ENCODE results near the gene TMEM156. TPM values are rescaled to one million over a fixed set of nuclear protein-coding genes. Genes with fewer than 3 reads are reported as not detected.

TMEM156 gene
- total RNA-seq, 4 donors from 2014 or later, result 0.15 to 9.6 (median 1.1) TPM; not detected in 1

DNA sequence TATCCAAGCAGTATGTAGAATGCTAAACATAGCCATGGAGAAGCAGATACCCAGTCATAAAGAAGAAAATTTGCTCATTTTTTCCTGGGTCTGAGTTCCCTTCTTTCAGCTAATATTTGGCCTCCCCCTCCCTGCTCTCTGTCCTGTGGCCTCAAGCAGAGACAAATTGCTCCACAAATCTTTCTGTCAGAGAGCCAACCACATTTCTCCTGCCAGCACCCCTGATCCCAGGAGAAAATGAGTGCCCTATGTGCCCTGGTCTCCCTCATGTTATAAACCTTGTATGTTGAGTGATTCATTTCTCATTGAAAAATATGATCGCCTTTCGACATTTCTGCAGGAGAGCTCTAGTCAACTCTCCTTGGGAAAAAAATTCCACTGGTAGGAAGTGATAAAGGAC lies 82.0 kb downstream of the TMEM156 start:
- Histone ChIP-seq H3K4me1 (peaks cover 4 to 28% (median 6%) of the 10 kb centered on the region in 3 donors), H3K4me3 (no peak overlapping the region), H3K36me3 (peaks cover 0 to 8% (median 0%) of the 10 kb centered on the region in 3 donors), H3K9me3 (no peaks in the 10 kb centered on the region), H3K27ac (peak overlapping the region in 3 of 4 donors; percentile 61 to 69 (median 62)), H3K27me3 (no peaks in the 10 kb centered on the region)
- intact Hi-C loops (cut with DNase I), result no loop called here
- no peak for TF ChIP-seq POLR2A (IDR thresholded peaks at IDR 0.05)
- TF ChIP-seq, protein P1, sequence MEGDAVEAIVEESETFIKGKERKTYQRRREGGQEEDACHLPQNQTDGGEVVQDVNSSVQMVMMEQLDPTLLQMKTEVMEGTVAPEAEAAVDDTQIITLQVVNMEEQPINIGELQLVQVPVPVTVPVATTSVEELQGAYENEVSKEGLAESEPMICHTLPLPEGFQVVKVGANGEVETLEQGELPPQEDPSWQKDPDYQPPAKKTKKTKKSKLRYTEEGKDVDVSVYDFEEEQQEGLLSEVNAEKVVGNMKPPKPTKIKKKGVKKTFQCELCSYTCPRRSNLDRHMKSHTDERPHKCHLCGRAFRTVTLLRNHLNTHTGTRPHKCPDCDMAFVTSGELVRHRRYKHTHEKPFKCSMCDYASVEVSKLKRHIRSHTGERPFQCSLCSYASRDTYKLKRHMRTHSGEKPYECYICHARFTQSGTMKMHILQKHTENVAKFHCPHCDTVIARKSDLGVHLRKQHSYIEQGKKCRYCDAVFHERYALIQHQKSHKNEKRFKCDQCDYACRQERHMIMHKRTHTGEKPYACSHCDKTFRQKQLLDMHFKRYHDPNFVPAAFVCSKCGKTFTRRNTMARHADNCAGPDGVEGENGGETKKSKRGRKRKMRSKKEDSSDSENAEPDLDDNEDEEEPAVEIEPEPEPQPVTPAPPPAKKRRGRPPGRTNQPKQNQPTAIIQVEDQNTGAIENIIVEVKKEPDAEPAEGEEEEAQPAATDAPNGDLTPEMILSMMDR (IDR thresholded peaks at IDR 0.05), result no peak
- WGBS, 2 donors, result 72 to 84% methylated on average over 2 of the region's 2 CpGs
- DNase-seq, result no peak

DNA sequence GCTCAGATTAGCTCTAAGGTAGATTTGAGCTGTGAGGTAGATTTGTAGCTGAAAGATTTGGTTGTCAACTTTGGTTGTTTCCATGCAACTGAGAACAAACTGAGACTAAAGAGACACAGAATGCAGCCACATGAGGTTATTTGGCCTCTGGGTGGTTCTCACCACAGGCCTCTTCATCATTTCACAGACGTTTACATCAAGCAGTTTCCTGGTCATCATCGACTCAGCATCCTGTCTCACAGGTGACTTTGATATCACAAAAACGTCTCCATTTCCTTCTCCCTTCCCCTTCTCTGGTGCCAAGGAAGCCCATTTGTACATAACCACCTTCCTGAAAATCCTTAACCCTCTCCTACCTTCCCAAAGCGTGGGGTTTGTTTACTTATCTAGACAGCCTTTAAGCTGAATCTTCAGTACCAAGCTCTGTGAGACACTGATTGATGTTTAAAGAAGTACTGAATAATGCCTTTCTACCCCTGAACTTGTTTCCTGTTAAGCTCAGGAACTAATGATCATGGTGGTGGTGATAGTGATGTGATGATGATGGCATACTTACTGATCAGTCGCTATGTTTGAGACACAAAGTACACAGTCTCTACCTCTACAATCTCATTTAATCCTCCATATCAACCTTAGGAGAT lies 82.7 kb downstream of the TMEM156 start:
- no peak overlapping the region for H3K4me3 ChIP-seq
- intact Hi-C loops (cut with DNase I), result no loop called here
- no peak for DNase-seq
- H3K27me3 ChIP-seq, result no peaks in the 10 kb centered on the region
- TF ChIP-seq POLR2A (IDR thresholded peaks at IDR 0.05), result no peak
- TF ChIP-seq, protein P1 (IDR thresholded peaks at IDR 0.05), result no peak
- H3K27ac ChIP-seq, result peak overlapping the region in 3 of 4 donors; percentile 61 to 69 (median 62)
- 32 to 48% methylated on average over 5 of the region's 5 CpGs for WGBS, 2 donors
- peaks cover 4 to 28% (median 6%) of the 10 kb centered on the region in 3 donors for H3K4me1 ChIP-seq
- peaks cover 0 to 14% (median 2%) of the 10 kb centered on the region in 3 donors for H3K36me3 ChIP-seq
- H3K9me3 ChIP-seq, result no peaks in the 10 kb centered on the region

DNA sequence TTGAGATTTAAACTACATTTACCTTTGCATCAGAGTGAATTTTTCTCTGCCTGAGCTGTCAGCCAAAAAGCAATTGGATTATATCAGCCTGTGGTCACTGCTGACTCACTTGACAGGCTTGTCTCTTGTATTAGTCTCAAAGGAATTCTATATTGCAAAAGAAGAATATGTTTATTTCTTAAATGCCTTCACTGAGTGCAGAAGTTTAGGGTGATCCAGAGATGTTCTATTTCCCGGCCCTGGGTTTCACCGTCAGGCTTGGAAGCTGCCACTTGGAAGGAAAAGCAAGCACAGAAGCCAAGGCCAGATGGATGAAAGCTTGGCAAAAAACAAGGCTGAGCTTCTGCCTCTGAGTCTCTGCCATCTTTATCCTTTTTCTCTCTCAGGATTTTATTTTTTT lies 83.7 kb downstream of the TMEM156 start:
- no peaks in the 10 kb centered on the region for H3K9me3 ChIP-seq
- TF ChIP-seq, protein P1 (IDR thresholded peaks at IDR 0.05), result no peak
- TF ChIP-seq POLR2A (IDR thresholded peaks at IDR 0.05), result no peak
- no peak overlapping the region for H3K4me3 ChIP-seq
- H3K27me3 ChIP-seq, result no peaks in the 10 kb centered on the region
- no peak for DNase-seq
- 20 to 28% methylated on average over 2 of the region's 2 CpGs for WGBS, 2 donors
- H3K4me1 ChIP-seq, result peaks cover 4 to 28% (median 6%) of the 10 kb centered on the region in 3 donors
- H3K36me3 ChIP-seq, result peaks cover 0 to 24% (median 5%) of the 10 kb centered on the region in 3 donors
- peak overlapping the region in 3 of 4 donors; percentile 65 to 69 (median 67) for H3K27ac ChIP-seq
- intact Hi-C loops (cut with DNase I), result no loop called here

DNA sequence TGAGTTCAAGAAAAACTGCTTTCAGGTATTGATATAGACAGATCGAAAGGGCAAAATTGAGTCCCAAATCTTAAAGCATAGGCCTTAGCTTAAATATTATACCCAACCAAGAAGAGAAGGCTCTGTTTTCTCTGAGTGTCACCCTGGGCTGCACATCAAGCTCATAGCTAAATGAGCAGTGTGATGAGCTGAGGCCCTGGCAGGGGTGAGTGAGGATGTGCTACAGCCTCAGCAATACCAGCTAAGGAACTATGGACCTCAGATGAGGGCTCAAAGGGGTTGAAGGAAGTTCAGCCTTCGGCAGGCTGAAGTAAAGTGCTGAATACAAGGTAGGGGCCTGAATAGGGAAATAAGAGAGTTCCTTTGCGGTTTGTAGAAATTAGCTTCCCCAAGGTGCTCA lies 85.3 kb downstream of the TMEM156 start:
- H3K27ac ChIP-seq, result peak overlapping the region in 3 of 4 donors; percentile 50 to 69 (median 51)
- no peaks in the 10 kb centered on the region for H3K9me3 ChIP-seq
- intact Hi-C loops (cut with DNase I), result no loop called here
- H3K36me3 ChIP-seq, result peaks cover 0 to 40% (median 5%) of the 10 kb centered on the region in 3 donors
- no peaks in the 10 kb centered on the region for H3K27me3 ChIP-seq
- H3K4me3 ChIP-seq, result no peak overlapping the region
- no peak for DNase-seq
- peaks cover 4 to 28% (median 6%) of the 10 kb centered on the region in 3 donors for H3K4me1 ChIP-seq
- 80 to 81% methylated on average over 3 of the region's 3 CpGs for WGBS, 2 donors
- no peak for TF ChIP-seq POLR2A (IDR thresholded peaks at IDR 0.05)
- TF ChIP-seq, protein P1 (IDR thresholded peaks at IDR 0.05), result no peak

DNA sequence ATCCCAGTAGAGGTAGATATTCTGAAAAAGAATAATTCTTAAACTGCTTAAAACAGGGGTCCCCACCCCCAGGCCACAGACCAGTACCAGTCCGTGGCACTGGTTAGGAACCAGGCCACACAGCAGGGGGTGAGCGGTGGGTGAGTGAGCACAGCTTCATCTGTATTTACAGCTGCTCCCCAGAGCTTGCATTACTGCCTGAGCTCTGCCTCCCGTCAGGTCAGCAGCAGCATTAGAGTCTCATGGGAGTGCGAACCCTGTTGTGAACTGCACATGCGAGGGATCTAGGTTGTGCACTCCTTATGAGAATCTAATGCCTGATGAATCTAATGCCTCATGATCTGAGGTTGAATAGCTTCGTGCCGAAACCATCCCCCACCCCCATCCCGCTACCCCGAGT lies 87.8 kb downstream of the TMEM156 start:
- H3K27ac ChIP-seq, result peak overlapping the region in 3 of 4 donors; percentile 64 to 79 (median 67)
- H3K36me3 ChIP-seq, result peaks cover 0 to 65% (median 5%) of the 10 kb centered on the region in 3 donors
- peaks cover 3 to 25% (median 6%) of the 10 kb centered on the region in 3 donors for H3K4me1 ChIP-seq
- WGBS, 2 donors, result 92 to 98% methylated on average over 8 to 9 of the region's 9 CpGs
- no peaks in the 10 kb centered on the region for H3K27me3 ChIP-seq
- no peak for DNase-seq
- intact Hi-C loops (cut with DNase I), result no loop called here
- H3K4me3 ChIP-seq, result no peak overlapping the region
- TF ChIP-seq POLR2A (IDR thresholded peaks at IDR 0.05), result no peak
- TF ChIP-seq, protein P1 (IDR thresholded peaks at IDR 0.05), result no peak
- no peaks in the 10 kb centered on the region for H3K9me3 ChIP-seq

Data from esophagus squamous epithelium (tissue), 5 donors.